ENCODE measurements around the gene DNM1L. TPM values are rescaled to one million over a fixed set of nuclear protein-coding genes. Genes with fewer than 3 reads are reported as not detected.

The DNM1L gene
- 293 TPM for total RNA-seq

DNA sequence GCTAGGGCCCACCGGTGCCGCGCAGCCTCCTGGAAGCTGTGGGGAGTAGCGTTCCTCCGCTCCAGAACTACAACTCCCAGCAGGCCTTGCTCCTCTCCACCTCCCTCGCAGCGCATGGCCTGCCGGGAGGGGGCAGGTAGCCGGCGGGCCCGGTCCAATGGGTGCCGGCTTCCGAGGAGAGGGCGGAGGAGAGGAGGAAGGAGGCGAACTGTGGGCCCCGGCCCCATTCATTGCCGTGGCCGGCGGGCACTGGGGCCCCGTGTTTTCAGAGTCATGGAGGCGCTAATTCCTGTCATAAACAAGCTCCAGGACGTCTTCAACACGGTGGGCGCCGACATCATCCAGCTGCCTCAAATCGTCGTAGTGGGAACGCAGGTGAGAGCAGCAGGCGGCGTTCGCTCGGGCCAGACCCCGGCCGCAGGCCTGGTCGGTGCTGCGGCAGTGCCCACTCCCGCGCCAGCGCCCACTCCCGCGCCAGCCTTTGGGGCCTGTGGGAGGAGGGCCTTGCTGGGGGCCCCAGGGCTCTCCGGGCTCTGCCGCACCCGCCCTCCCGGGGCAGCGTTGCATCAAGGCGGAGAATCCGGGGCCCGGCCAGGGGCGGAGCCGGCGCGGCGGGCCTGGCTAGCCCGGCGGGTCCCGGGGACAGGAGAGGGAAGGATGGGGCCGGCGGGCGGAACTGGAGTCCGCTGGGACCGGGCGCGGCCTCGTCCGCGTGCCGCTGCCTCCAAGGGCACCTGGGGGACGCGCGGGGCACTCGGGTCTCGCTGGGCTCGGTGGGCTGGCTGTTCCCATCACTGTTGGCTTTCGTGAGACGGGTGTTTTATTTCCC lies at the start of gene DNM1L:
DNM1L (plus strand) TSS at position 211 of the 829 bp plus-strand sequence; CDS start at position 274, 63 bp downstream.

DNA sequence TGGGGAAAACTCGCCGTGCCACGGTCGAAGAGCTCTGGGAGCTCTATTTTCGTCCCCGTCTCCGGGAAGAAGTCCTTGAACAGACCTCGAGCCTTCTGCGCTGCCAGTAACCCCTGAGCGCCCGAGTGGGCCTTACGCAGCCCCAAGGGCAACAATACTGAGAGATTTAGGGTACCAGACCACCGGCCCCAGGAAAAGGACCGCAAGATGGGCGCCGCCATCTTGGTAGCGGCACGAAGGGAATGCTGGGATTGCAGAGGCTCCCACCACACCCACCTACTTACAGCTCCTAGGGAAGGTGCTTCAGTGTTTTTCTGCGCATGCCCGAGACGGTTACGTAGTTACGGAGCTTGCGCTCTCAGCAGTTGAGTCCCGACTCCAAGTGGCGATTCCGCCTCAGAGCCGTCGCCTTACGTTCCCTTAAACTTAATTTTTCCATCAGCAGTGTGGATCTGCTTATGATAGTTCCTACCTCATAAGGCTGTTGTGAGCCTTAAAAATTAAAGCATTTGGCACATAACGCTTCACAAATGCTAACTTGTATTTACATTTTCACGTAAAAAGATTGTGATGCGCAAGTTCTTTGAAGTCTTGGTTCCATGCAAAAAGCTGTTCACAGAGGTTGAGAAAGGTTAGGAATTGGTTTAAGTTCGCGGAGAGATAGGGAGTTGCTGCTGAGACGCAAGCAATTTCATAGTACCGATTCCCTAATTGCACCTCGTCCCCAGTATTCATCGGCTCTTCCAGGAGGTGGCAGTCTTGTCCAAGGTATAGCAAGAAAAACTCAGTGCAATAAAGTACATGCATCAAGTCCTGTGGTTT lies 76.8 kb downstream of the DNM1L start, which contains the start of gene YARS2:
YARS2 (minus strand) TSS at position 244 of the 822 bp plus-strand sequence; CDS start at position 221, 23 bp downstream.

Small RNAs within 50 kb of the gene (small RNA-seq; reads per million reads assigned to genes)
- gene RF00019 (ENCODE audit: low replicate concordance): not detected

Other genes starting within 250 kb of the DNM1L start
- gene YARS2, start 76.6 kb downstream of the DNM1L start, total RNA-seq: 41.0 TPM
- gene PKP2, start 217.5 kb downstream of the DNM1L start, total RNA-seq: 6.3 TPM

Measured in parietal lobe (tissue), 2 donors.